B cell (primary cell): Measurements from ENCODE around the gene OXSR1. TPM values are rescaled to one million over a fixed set of nuclear protein-coding genes. Genes with fewer than 3 reads are reported as not detected.
A peak's percentile ranks its signal among the peaks of the same experiment; 100 is the strongest.

Experiments used
- ATAC-seq: fragments of 200-7000 bp; cut with Tn5 transposase; one replicate; pipeline ENCODE4 v1.10.0; 2021; ENCODE audit warnings: low read depth, mild to moderate bottlenecking, moderate number of reproducible peaks, moderate library complexity
- CTCF ChIA-PET: fragments of 350-600 bp; sonication (Branson Sonifier 250); formaldehyde crosslinking; loops from one replicate; lab custom pipeline; 2021; ENCODE audit warnings: antibody characterized with exemption, inconsistent platforms; lab: Charles Lee
- POLR2A ChIA-PET: fragments of 350-600 bp; sonication (Branson Sonifier 250); formaldehyde crosslinking; loops from one replicate; lab custom pipeline; 2021; ENCODE audit warnings: antibody characterized with exemption; lab: Charles Lee
- DNase-seq: peaks from one replicate; pipeline ENCODE4 v3.0.0; 2013
- H2AFZ ChIP-seq: 2 replicates; pipeline ENCODE4 v1.6.1; 2012; ENCODE audit warnings: mild to moderate bottlenecking, low read depth, low read length; ENCODE audit not compliant: insufficient read depth, poor library complexity, severe bottlenecking
- H3K27ac ChIP-seq, 2 donors: 1 replicate in 1 of 2; 2 replicates in 1 of 2; pipeline ENCODE4 v1.5.1; 2012 to 2013; ENCODE audit warnings: low read length in 2 of 2, mild to moderate bottlenecking in 2 of 2, moderate library complexity in 1 of 2
- H3K27me3 ChIP-seq, 4 experiments: fragments of 200-600 bp in 1 of 4; sonication (generic) in 1 of 4; replicated peaks in 1 of 4; 1 replicate in 2 of 4; 2 replicates in 2 of 4; pipeline versions ENCODE4 v1.6.1 to v1.7.0; 2013 to 2016; ENCODE audit warnings: low read length in 3 of 4, mild to moderate bottlenecking in 2 of 4, mixed read lengths in 1 of 4, moderate library complexity in 1 of 4; ENCODE audit not compliant: insufficient read depth in 4 of 4, control insufficient read depth in 3 of 4; ENCODE audit errors: control extremely low read depth in 1 of 4
- H3K36me3 ChIP-seq, 2 experiments: replicated peaks in 1 of 2; 1 replicate in 1 of 2; 2 replicates in 1 of 2; pipeline versions ENCODE4 v1.6.1 to v1.7.1; 2013; ENCODE audit warnings: low read length in 1 of 2; ENCODE audit not compliant: insufficient read depth in 2 of 2, control insufficient read depth in 1 of 2; ENCODE audit errors: control extremely low read depth in 1 of 2, extremely low read depth in 1 of 2
- H3K4me1 ChIP-seq, 2 donors: fragments of 200-600 bp in 1 of 2; sonication (generic) in 1 of 2; 1 replicate in 1 of 2; 2 replicates in 1 of 2; pipeline versions ENCODE4 v1.5.1 to v1.6.1; 2013 to 2017; ENCODE audit warnings: low read length in 2 of 2; ENCODE audit not compliant: control insufficient read depth in 2 of 2, insufficient read depth in 2 of 2
- H3K4me2 ChIP-seq: replicated peaks from 2 replicates; pipeline ENCODE3; 2012; ENCODE audit warnings: mild to moderate bottlenecking, low read depth, low read length; ENCODE audit not compliant: poor library complexity, severe bottlenecking
- H3K4me3 ChIP-seq, 5 experiments: fragments of 200-600 bp in 1 of 5; sonication (generic) in 1 of 5; 1 replicate in 3 of 5; 2 replicates in 2 of 5; pipeline versions ENCODE4 v1.5.1 to v1.7.0; 2011 to 2016; ENCODE audit warnings: low read length in 4 of 5, mild to moderate bottlenecking in 4 of 5, low read depth in 2 of 5, control low read depth in 1 of 5, moderate library complexity in 1 of 5; ENCODE audit not compliant: insufficient read depth in 1 of 5; ENCODE audit errors: control extremely low read depth in 1 of 5, extremely low read depth in 1 of 5
- H3K79me2 ChIP-seq: fragments of 200-600 bp; sonication (generic); one replicate; pipeline ENCODE4 v1.6.0; 2016; ENCODE audit warnings: low read length; ENCODE audit not compliant: control insufficient read depth, insufficient read depth
- H3K9ac ChIP-seq: fragments of 200-600 bp; sonication (generic); 2 replicates; pipeline ENCODE4 v1.6.1; 2017; ENCODE audit warnings: mild to moderate bottlenecking, low read length, moderate library complexity
- H3K9me3 ChIP-seq, 3 donors: one replicate each; pipeline versions ENCODE4 v1.6.1 to v1.7.1; 2013; ENCODE audit warnings: low read length in 2 of 3; ENCODE audit not compliant: control insufficient read depth in 2 of 3, insufficient read depth in 1 of 3; ENCODE audit errors: control extremely low read depth in 1 of 3
- H4K20me1 ChIP-seq: 2 replicates; pipeline ENCODE4 v1.6.0; 2012; ENCODE audit warnings: mild to moderate bottlenecking, low read length; ENCODE audit not compliant: insufficient read depth, control insufficient read depth, poor library complexity, severe bottlenecking
- H3K27ac Mint-ChIP-seq: one replicate; pipeline ENCODE4 v1.8.0; 2021; ENCODE audit warnings: mixed read lengths
- H3K27me3 Mint-ChIP-seq: one replicate; pipeline ENCODE4 v1.8.0; 2021; ENCODE audit warnings: mixed read lengths
- H3K4me1 Mint-ChIP-seq: one replicate; pipeline ENCODE4 v1.8.0; 2021; ENCODE audit warnings: mixed read lengths
- H3K4me3 Mint-ChIP-seq: one replicate; pipeline ENCODE4 v1.8.0; 2021; ENCODE audit warnings: mixed read lengths
- H3K9me3 Mint-ChIP-seq: one replicate; pipeline ENCODE4 v1.8.0; 2022; ENCODE audit warnings: mixed read lengths; ENCODE audit not compliant: insufficient read depth
- CTCF ChIP-seq: fragments of 200-600 bp; IDR thresholded peaks from one replicate; pipeline ENCODE4 v1.8.0; 2022; ENCODE audit warnings: antibody characterized with exemption, mild to moderate bottlenecking
- EZH2 ChIP-seq: IDR thresholded peaks from 2 replicates; pipeline ENCODE4 v1.6.1; 2012; ENCODE audit warnings: borderline replicate concordance, low read depth, mild to moderate bottlenecking, moderate library complexity, low read length; ENCODE audit not compliant: insufficient read depth, poor library complexity, severe bottlenecking
- WGBS: methylation state at CpG from one replicate; pipeline ENCODE4 v1.1.5; 2013; ENCODE audit warnings: missing lambda C conversion rate; ENCODE audit not compliant: insufficient coverage; 5-methylcytosine and 5-hydroxymethylcytosine counted together
- intact Hi-C: fragments of 100-400 bp; cut with micrococcal nuclease; formaldehyde crosslinking; loops from one replicate; pipeline ENCODE4 v1.10.0; 2022
- polyA plus RNA-seq: library from polyadenylated mRNA; depleted of rRNA; stranded (reverse); fragments of >200 nt; gene quantifications from 2 replicates; pipeline ENCODE4 v1.2.3, GENCODE V29; 2012
- total RNA-seq, 2 donors: library from RNA; stranded (reverse); fragments of 120-200 nt in 1 of 2; gene quantifications; 1 replicate in 1 of 2; 2 replicates in 1 of 2; pipeline versions ENCODE4 v1.2.3 to v1.2.4, GENCODE V29; 2013 to 2022

Gene OXSR1
- total and polyA plus RNA-seq, 2 donors (not counting 1 experiment from before 2014, with no cell fraction given) = 15.5 to 41.5 TPM

DNA sequence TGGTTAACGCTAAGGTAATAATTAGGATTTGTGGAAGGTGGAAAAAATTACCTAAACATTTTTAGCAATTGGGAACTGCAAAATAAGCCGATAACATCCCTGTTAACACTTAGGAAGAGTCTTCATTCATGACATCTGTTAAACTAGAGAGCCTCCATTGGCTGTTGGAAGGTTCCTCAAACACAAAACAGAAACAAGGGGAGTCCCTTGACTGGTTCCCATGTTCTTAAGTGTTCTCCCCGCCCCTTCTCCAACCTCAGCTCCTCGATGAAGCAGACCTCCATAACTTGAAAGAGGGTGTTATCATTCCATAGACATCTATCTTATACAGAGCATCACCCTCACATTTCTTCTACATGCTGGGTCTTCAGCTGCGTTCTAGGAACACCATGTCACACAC lies 102.8 kb downstream of the OXSR1 start:
- no CpG with 5 or more reads among the region's 5 CpGs for WGBS
- Histone ChIP-seq H4K20me1 (no peaks in the 10 kb centered on the region), H3K27me3 (no peaks in the 10 kb centered on the region), H2AFZ (peak overlapping the region; percentile 66), H3K36me3 (no peaks in the 10 kb centered on the region), H3K9ac (peak overlapping the region; percentile 42), H3K9me3 (no peaks in the 10 kb centered on the region), H3K27ac (peak overlapping the region in 1 of 2 donors; percentile 54), H3K4me3 (peak overlapping the region in 2 of 5 experiments; percentile 18 to 27), H3K79me2 (no peaks in the 10 kb centered on the region), H3K4me1 (peaks cover 20 to 25% of the 10 kb centered on the region in 2 donors), H3K4me2 (peak overlapping the region; percentile 55)
- Mint-ChIP-seq H3K4me3 (peak overlapping the region; percentile 71), H3K9me3 (no peaks in the 10 kb centered on the region), H3K27ac (peak overlapping the region; percentile 48), H3K27me3 (no peaks in the 10 kb centered on the region), H3K4me1 (peaks cover 24% of the 10 kb centered on the region)
- ChIA-PET POLR2A (interaction anchor here (0.6 kb wide), 1 partner anchor 140 kb away, joined by 6 read pairs; no protein-coding TSS in a partner anchor), CTCF (interaction anchor here (1.0 kb wide), 1 partner anchor 293 kb away, joined by 3 read pairs; no protein-coding TSS in a partner anchor)
- DNase-seq (peak; percentile 23), ATAC-seq (peak; percentile 33)
- no peak for TF ChIP-seq CTCF
- no peak for TF ChIP-seq EZH2
- intact Hi-C loops = no loop called here

DNA sequence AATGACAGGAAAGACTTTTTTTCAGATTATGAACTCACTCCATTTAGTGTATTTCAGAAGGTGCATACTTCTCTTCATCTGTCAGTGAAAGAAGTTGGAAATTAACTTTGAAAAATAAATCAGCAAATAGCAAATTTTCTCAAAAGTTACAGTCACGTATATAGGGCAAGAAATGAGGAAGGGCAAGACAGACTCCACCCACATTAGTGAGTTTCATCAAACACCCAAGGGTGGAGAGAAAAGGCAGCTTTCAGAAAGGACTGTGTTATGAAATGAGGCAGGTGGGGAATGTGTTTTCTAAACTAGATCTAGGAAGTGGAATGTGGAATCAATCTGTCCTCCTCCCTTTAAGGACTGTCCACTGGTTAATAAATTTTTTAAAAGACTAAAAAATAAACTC lies 103.2 kb downstream of the OXSR1 start:
- Histone ChIP-seq H3K27me3 (no peaks in the 10 kb centered on the region), H3K9me3 (no peaks in the 10 kb centered on the region), H3K27ac (peak overlapping the region in 1 of 2 donors; percentile 54), H2AFZ (peak overlapping the region; percentile 66), H3K4me1 (peaks cover 20 to 28% of the 10 kb centered on the region in 2 donors), H3K4me2 (peak overlapping the region; percentile 55), H4K20me1 (no peaks in the 10 kb centered on the region), H3K9ac (peak overlapping the region; percentile 42), H3K4me3 (peak overlapping the region in 2 of 5 experiments; percentile 18 to 27), H3K79me2 (no peaks in the 10 kb centered on the region), H3K36me3 (no peaks in the 10 kb centered on the region)
- Mint-ChIP-seq H3K27me3 (no peaks in the 10 kb centered on the region), H3K4me1 (peaks cover 27% of the 10 kb centered on the region), H3K9me3 (no peaks in the 10 kb centered on the region), H3K27ac (peak overlapping the region; percentile 0), H3K4me3 (peak overlapping the region; percentile 71)
- ChIA-PET POLR2A (interaction anchor here (0.6 kb wide), 1 partner anchor 141 kb away, joined by 6 read pairs; no protein-coding TSS in a partner anchor), CTCF (interaction anchor here (1.0 kb wide), 1 partner anchor 294 kb away, joined by 3 read pairs; no protein-coding TSS in a partner anchor)
- intact Hi-C loops = no loop called here
- no CpG with 5 or more reads among the region's 1 CpG for WGBS
- ATAC-seq = no peak
- DNase-seq = peak; percentile 32
- TF ChIP-seq CTCF (no peak), EZH2 (no peak)
